Measurements from ENCODE around the gene KCNA10. TPM values are rescaled to one million over a fixed set of nuclear protein-coding genes. Genes with fewer than 3 reads are reported as not detected.
A peak's percentile ranks its signal among the peaks of the same experiment; 100 is the strongest.

Gene KCNA10
- total RNA-seq, 3 donors from 2014 or later (not counting 1 experiment from before 2014, with no cell fraction given), result not detected

DNA sequence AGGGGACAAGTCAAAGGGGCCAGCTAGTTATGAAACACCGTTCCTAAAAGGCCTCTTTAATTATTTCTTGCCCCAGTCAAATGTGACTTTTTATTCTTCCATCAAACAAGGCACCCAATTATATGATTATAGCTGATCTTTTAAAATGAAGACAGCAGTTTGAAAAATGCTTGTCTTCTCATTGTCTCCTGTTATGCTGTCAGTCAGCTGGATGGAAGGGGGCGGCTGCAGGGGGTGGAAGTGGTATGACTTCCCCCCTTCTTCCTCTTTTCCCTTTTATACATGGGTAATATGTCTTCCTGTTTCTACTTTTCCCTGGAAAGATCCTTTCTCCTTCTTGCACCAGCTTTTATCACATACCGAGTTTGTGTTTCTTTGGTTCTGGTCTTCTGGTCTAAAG lies 25.8 kb upstream of the KCNA10 start:
- peaks cover 10 to 15% of the 10 kb centered on the region in 2 donors for H3K27me3 Mint-ChIP-seq (ENCODE audit: low read depth in 2 of 2)
- no peak overlapping the region for H3K27ac Mint-ChIP-seq
- no peak overlapping the region for H3K27ac ChIP-seq (ENCODE audit: low read length)
- H3K36me3 Mint-ChIP-seq, result no peaks in the 10 kb centered on the region
- no peak overlapping the region for H3K4me3 ChIP-seq (ENCODE audit: low read length)
- H3K27me3 ChIP-seq (ENCODE audit: control insufficient read depth, insufficient read depth, low read length), result no peaks in the 10 kb centered on the region
- H3K4me1 Mint-ChIP-seq, result no peaks in the 10 kb centered on the region
- no peak for ATAC-seq
- no peaks in the 10 kb centered on the region for H3K9me3 Mint-ChIP-seq
- no peaks in the 10 kb centered on the region for H3K9me3 ChIP-seq (ENCODE audit: control insufficient read depth, insufficient read depth, low read length)
- H3K4me1 ChIP-seq (ENCODE audit: control insufficient read depth, insufficient read depth, low read length), result no peaks in the 10 kb centered on the region
- TF ChIP-seq, protein P1, sequence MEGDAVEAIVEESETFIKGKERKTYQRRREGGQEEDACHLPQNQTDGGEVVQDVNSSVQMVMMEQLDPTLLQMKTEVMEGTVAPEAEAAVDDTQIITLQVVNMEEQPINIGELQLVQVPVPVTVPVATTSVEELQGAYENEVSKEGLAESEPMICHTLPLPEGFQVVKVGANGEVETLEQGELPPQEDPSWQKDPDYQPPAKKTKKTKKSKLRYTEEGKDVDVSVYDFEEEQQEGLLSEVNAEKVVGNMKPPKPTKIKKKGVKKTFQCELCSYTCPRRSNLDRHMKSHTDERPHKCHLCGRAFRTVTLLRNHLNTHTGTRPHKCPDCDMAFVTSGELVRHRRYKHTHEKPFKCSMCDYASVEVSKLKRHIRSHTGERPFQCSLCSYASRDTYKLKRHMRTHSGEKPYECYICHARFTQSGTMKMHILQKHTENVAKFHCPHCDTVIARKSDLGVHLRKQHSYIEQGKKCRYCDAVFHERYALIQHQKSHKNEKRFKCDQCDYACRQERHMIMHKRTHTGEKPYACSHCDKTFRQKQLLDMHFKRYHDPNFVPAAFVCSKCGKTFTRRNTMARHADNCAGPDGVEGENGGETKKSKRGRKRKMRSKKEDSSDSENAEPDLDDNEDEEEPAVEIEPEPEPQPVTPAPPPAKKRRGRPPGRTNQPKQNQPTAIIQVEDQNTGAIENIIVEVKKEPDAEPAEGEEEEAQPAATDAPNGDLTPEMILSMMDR (IDR thresholded peaks at IDR 0.05), result no peak
- 83% methylated on average over 1 of the region's 3 CpGs for WGBS (ENCODE audit: insufficient coverage)
- intact Hi-C loops (cut with micrococcal nuclease), result no loop called here
- H3K4me3 Mint-ChIP-seq, result no peak overlapping the region
- H3K36me3 ChIP-seq (ENCODE audit: control insufficient read depth, insufficient read depth, low read length), result no peaks in the 10 kb centered on the region
- DNase-seq, result no peak

DNA sequence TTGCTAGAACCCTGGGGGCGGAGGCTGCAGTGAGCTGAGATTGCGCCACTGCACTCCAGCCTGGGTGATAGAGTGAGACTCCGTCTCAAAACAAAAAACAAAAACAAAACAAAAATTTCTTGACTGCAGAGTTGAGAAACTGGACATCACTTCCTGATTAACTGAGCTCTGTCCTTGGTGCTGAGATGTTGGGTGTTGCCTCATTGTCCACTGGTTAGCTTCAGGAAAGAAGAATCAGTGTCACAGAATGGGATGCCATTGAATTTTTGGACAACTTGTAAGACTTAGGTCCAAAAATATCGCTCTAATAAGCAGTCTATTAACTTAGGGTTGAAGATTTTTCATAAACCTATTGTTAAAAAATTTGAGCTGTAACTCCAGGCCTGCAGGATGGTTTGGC lies 23.8 kb upstream of the KCNA10 start:
- ATAC-seq, result no peak
- H3K4me3 ChIP-seq (ENCODE audit: low read length), result no peak overlapping the region
- Mint-ChIP-seq H3K27me3 (ENCODE audit: low read depth in 2 of 2) (peaks cover 10 to 15% of the 10 kb centered on the region in 2 donors), H3K36me3 (no peaks in the 10 kb centered on the region), H3K4me3 (no peak overlapping the region), H3K27ac (no peak overlapping the region), H3K9me3 (no peaks in the 10 kb centered on the region), H3K4me1 (no peaks in the 10 kb centered on the region)
- H3K9me3 ChIP-seq (ENCODE audit: control insufficient read depth, insufficient read depth, low read length), result no peaks in the 10 kb centered on the region
- H3K27ac ChIP-seq (ENCODE audit: low read length), result no peak overlapping the region
- WGBS (ENCODE audit: insufficient coverage), result 59% methylated on average over 3 of the region's 4 CpGs
- no peaks in the 10 kb centered on the region for H3K4me1 ChIP-seq (ENCODE audit: control insufficient read depth, insufficient read depth, low read length)
- H3K36me3 ChIP-seq (ENCODE audit: control insufficient read depth, insufficient read depth, low read length), result no peaks in the 10 kb centered on the region
- DNase-seq, result peak in 1 of 2 donors; percentile 31
- intact Hi-C loops (cut with micrococcal nuclease), result no loop called here
- H3K27me3 ChIP-seq (ENCODE audit: control insufficient read depth, insufficient read depth, low read length), result no peaks in the 10 kb centered on the region
- TF ChIP-seq, protein P1 (IDR thresholded peaks at IDR 0.05), result no peak

DNA sequence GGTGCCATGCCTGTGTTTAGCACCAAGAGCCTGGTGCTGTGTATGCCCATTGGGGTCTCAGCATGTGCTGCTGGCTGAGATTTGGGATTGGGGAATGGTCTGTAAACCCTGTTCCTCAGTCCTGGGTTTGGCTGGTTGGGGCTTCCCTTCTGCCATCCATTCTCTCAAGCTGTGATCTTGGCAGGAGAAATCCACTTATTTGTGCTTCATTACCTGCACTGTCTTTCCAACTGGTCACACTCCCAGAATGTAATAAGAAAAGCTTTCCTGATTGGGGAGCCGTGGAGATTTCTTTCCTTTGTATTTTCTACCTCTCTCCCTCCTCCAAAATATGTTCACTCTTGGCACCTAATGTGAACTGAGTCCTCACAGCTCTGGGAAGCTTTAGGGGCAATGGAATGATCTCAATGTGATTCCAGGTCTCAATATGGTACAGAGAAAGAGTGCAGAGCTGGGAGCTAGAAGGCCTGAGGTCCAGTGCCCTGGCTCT lies 23.0 kb upstream of the KCNA10 start:
- Mint-ChIP-seq H3K4me1 (no peaks in the 10 kb centered on the region), H3K4me3 (no peak overlapping the region), H3K9me3 (no peaks in the 10 kb centered on the region), H3K27ac (no peak overlapping the region), H3K36me3 (no peaks in the 10 kb centered on the region), H3K27me3 (ENCODE audit: low read depth in 2 of 2) (peaks cover 10 to 15% of the 10 kb centered on the region in 2 donors)
- ATAC-seq (no peak), DNase-seq (no peak)
- 80% methylated on average over 1 of the region's 1 CpG for WGBS (ENCODE audit: insufficient coverage)
- intact Hi-C loops (cut with micrococcal nuclease), result no loop called here
- Histone ChIP-seq H3K4me3 (ENCODE audit: low read length) (no peak overlapping the region), H3K36me3 (ENCODE audit: control insufficient read depth, insufficient read depth, low read length) (no peaks in the 10 kb centered on the region), H3K4me1 (ENCODE audit: control insufficient read depth, insufficient read depth, low read length) (no peaks in the 10 kb centered on the region), H3K27me3 (ENCODE audit: control insufficient read depth, insufficient read depth, low read length) (no peaks in the 10 kb centered on the region), H3K27ac (ENCODE audit: low read length) (no peak overlapping the region), H3K9me3 (ENCODE audit: control insufficient read depth, insufficient read depth, low read length) (no peaks in the 10 kb centered on the region)
- TF ChIP-seq, protein P1 (IDR thresholded peaks at IDR 0.05), result no peak
